ENCODE data around the gene LARP1.

Gene LARP1

DNA sequence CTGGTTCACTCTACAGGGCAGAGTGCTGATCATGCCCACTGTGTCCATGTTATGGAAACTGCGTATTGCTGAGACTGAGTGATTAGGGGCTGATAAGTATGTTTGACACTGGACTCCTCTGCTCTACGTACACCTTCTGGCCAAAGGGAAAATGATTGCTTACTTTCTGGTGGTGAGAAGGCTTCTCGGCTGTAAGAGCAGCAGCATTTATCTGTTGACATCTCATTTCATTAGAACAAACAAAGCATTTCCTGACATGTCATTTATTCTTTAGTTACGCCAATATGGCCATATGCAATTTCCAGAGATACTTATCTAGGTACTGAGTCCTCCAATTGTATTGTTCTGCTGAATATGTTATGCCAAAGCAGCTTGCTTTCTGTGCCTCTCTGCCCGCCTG, 89.6 kb downstream of the LARP1 start:
- TF ChIP-seq TEAD4 (IDR thresholded peaks at IDR 0.05) (no peak), EGR1 (IDR thresholded peaks at IDR 0.05) (no peak), TCF12 (IDR thresholded peaks at IDR 0.05; ENCODE audit: low read depth) (no peak), CREB1 (IDR thresholded peaks at IDR 0.05; ENCODE audit: low read depth) (no peak), EP300 (IDR thresholded peaks at IDR 0.05; ENCODE audit: borderline replicate concordance) (no peak), RAD21 (IDR thresholded peaks at IDR 0.05; ENCODE audit: low read depth) (no peak)
- TF ChIP-seq, protein P1, sequence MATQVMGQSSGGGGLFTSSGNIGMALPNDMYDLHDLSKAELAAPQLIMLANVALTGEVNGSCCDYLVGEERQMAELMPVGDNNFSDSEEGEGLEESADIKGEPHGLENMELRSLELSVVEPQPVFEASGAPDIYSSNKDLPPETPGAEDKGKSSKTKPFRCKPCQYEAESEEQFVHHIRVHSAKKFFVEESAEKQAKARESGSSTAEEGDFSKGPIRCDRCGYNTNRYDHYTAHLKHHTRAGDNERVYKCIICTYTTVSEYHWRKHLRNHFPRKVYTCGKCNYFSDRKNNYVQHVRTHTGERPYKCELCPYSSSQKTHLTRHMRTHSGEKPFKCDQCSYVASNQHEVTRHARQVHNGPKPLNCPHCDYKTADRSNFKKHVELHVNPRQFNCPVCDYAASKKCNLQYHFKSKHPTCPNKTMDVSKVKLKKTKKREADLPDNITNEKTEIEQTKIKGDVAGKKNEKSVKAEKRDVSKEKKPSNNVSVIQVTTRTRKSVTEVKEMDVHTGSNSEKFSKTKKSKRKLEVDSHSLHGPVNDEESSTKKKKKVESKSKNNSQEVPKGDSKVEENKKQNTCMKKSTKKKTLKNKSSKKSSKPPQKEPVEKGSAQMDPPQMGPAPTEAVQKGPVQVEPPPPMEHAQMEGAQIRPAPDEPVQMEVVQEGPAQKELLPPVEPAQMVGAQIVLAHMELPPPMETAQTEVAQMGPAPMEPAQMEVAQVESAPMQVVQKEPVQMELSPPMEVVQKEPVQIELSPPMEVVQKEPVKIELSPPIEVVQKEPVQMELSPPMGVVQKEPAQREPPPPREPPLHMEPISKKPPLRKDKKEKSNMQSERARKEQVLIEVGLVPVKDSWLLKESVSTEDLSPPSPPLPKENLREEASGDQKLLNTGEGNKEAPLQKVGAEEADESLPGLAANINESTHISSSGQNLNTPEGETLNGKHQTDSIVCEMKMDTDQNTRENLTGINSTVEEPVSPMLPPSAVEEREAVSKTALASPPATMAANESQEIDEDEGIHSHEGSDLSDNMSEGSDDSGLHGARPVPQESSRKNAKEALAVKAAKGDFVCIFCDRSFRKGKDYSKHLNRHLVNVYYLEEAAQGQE (IDR thresholded peaks at IDR 0.05; ENCODE audit: low read depth) = no peak

DNA sequence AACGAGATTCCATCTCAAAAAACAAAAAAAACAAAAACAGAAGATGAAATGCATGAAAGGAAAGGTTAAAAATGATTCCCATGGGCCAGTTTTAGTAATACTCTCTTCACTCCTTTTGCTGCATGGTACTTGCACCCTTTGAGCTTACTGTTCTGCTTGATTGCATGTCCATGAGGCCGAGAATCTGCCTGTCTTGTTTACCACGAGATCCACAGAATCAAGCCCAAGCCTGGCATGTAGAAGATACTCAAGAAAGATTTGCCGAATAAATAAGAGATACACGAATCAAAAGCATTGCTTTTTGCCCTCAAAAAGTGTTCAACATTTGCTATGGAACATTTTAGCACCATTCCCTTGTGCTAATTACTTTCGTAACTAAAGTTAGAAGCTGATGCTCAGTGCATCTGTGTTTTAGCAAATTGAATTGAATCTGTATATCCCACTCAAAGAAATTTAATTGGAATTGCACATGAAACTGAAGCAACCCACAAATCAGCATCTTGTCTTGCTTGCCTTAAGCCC, 94.1 kb downstream of the LARP1 start:
- TF ChIP-seq, protein P2, sequence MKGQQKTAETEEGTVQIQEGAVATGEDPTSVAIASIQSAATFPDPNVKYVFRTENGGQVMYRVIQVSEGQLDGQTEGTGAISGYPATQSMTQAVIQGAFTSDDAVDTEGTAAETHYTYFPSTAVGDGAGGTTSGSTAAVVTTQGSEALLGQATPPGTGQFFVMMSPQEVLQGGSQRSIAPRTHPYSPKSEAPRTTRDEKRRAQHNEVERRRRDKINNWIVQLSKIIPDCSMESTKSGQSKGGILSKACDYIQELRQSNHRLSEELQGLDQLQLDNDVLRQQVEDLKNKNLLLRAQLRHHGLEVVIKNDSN (IDR thresholded peaks at IDR 0.05) = no peak
- no peak for TF ChIP-seq TAF1 (IDR thresholded peaks at IDR 0.05; ENCODE audit: low read depth)
- no peak for TF ChIP-seq TEAD4 (IDR thresholded peaks at IDR 0.05)
- TF ChIP-seq EP300 (IDR thresholded peaks at IDR 0.05; ENCODE audit: borderline replicate concordance) = no peak
- TF ChIP-seq YY1 (IDR thresholded peaks at IDR 0.05; ENCODE audit: low read depth) = no peak
- TF ChIP-seq, protein P1 (IDR thresholded peaks at IDR 0.05; ENCODE audit: low read depth) = no peak
- no peak for TF ChIP-seq CEBPB (IDR thresholded peaks at IDR 0.05)
- TF ChIP-seq EGR1 (IDR thresholded peaks at IDR 0.05) = no peak
- TF ChIP-seq, protein P3, sequence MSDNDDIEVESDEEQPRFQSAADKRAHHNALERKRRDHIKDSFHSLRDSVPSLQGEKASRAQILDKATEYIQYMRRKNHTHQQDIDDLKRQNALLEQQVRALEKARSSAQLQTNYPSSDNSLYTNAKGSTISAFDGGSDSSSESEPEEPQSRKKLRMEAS (IDR thresholded peaks at IDR 0.05) = no peak
- no peak for TF ChIP-seq CREB1 (IDR thresholded peaks at IDR 0.05; ENCODE audit: low read depth)
- no peak for TF ChIP-seq NFIC (IDR thresholded peaks at IDR 0.05)
- no peak for TF ChIP-seq TCF12 (IDR thresholded peaks at IDR 0.05; ENCODE audit: low read depth)
- TF ChIP-seq ZBTB7A (IDR thresholded peaks at IDR 0.05; ENCODE audit: low read depth) = no peak
- no peak for TF ChIP-seq RAD21 (IDR thresholded peaks at IDR 0.05; ENCODE audit: low read depth)
- TF ChIP-seq FOXM1 (IDR thresholded peaks at IDR 0.05; ENCODE audit: borderline replicate concordance, low read depth) = no peak

DNA sequence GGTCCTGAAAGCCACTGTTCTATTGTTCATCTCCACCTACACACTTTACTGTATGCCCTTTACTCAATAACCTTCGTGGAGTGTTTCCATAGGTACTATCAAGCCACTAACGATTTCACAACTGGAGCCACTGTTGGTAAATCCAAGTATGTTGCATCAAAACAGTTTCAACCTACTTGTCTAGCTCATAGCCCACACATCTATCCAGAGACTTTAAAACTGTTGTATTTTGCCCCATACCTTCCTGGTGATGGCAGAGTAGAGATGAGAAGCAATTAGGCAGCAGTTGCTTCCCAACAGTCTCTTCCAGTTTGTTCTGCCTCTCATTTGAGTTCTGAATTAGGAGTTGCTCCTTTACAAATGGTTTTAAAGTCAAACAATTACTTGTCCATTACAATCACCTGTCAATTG, 94.6 kb downstream of the LARP1 start:
- no peak for TF ChIP-seq ZBTB7A (IDR thresholded peaks at IDR 0.05; ENCODE audit: low read depth)
- TF ChIP-seq YY1 (IDR thresholded peaks at IDR 0.05; ENCODE audit: low read depth) = no peak
- no peak for TF ChIP-seq NFIC (IDR thresholded peaks at IDR 0.05)
- no peak for TF ChIP-seq TAF1 (IDR thresholded peaks at IDR 0.05; ENCODE audit: low read depth)
- TF ChIP-seq FOXM1 (IDR thresholded peaks at IDR 0.05; ENCODE audit: borderline replicate concordance, low read depth) = no peak
- TF ChIP-seq, protein P2 (IDR thresholded peaks at IDR 0.05) = no peak
- no peak for TF ChIP-seq TCF12 (IDR thresholded peaks at IDR 0.05; ENCODE audit: low read depth)

DNA sequence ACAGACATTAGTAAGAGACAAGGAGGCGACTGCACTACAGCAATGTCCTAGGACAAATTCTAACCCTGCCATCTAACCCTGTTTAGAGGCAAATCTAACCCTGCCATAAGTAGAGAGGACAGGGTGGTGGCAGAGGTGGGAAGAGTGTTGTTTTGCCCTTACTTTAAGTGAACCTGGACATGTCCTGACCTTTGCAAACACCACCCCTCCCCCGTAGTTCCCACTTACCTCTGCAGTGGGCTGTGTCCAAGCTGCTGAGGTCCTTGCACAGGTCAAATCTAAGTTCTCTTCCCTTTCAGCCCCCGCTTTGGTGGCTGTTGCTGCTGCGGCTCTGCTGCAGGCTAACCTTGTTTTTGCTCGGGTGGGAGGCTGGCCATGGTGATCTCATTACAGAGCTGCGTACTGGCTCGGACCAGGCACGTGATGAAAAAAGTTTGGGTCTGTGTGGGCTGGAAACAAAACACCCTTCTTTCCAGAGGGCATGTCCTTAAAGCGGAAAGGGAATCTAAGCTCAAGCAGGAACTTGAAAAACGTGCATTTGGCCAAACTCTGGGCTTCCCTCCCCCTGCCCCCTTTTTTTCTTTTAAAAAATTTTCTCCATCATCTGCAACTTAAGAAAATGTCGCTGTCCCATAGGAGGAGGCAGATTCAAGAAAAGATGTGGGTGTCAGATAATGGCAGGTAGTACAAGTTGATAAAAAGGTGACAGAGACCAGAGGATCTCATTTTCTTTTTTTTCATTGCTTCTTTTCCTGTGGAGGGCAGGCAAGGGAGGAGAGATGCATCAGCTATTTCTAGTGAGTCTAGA, 95.3 kb downstream of the LARP1 start, which contains the start of gene FAXDC2:
Gene FAXDC2, minus strand, starts transcription at position 349 of the 808 bp plus-strand sequence. CDS start 12,425 bp downstream, outside the sequence.
- TF ChIP-seq EGR1 (IDR thresholded peaks at IDR 0.05) (0 out of 2 replicates have a peak, but pooled peaks have one; percentile 33), TEAD4 (IDR thresholded peaks at IDR 0.05) (no peak), TAF1 (IDR thresholded peaks at IDR 0.05; ENCODE audit: low read depth) (peak; percentile 33; the same call in 1 of the 2 replicates)
- TF ChIP-seq, protein P2 (IDR thresholded peaks at IDR 0.05) = peak; percentile 95
- TF ChIP-seq, protein P1 (IDR thresholded peaks at IDR 0.05; ENCODE audit: low read depth) = no peak
- TF ChIP-seq, protein P3 (IDR thresholded peaks at IDR 0.05) = peak; percentile 47; the same call in 1 of the 2 replicates

Measured in Ishikawa (cell line).